HK-2 (cell line): ENCODE data around the gene PSMD13.
"Not testable (repeated sequence)": the region's sequence is repeated elsewhere in the genome, so short reads cannot be mapped to it uniquely, and the experiment has no call there.

Experiments used
- DNase-seq: peaks from one replicate; pipeline ENCODE4 v3.0.0-alpha.2; 2018; ENCODE audit not compliant: unreplicated experiment

The PSMD13 gene

DNA sequence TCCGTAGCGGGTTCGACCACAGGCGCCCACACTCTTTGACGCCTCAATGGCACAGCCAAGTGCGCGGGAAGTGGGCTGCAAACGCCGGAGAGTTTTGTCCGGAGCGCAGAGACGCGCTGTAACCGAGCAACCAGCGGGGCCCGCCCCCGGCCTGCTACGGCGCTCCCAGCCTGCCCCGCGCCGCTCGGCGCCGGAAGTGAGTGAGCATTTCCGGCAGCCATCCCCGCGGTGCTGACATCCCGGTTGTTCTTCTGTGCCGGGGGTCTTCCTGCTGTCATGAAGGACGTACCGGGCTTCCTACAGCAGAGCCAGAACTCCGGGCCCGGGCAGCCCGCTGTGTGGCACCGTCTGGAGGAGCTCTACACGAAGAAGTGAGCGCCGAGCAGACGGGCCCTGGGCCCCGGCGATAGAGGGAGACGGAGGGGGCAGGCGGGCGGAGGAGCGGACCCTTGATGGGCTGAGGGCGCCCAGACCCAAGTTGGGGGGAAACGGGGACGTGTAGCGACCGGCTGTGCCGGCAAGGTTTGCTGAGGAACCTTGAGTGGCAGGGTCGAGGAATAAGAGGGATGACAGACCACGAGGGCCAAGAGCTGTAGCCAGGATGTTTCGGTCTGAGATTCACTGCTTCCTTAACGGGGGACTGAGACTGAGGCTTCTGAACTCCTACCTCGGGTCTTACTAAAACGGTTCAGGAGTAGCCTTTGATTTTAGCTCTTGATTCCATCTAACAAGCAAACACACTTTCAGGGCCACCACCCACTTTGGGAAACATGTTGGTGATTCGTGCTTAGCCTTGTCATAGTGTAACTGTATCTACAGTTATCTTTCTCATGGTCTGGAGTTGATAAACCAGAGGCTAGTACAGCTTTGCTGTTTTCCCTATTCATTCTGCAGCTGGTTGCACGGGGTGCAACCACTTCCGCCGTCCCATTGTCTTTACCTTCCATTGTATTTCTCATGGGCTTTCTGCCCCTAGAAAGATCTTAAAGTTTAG lies at the start of gene PSMD13:
Gene PSMD13, plus strand, starts transcription at position 203 of the 994 bp plus-strand sequence. Its CDS starts 74 bp downstream, at position 277.
- peak; percentile 67 for DNase-seq

DNA sequence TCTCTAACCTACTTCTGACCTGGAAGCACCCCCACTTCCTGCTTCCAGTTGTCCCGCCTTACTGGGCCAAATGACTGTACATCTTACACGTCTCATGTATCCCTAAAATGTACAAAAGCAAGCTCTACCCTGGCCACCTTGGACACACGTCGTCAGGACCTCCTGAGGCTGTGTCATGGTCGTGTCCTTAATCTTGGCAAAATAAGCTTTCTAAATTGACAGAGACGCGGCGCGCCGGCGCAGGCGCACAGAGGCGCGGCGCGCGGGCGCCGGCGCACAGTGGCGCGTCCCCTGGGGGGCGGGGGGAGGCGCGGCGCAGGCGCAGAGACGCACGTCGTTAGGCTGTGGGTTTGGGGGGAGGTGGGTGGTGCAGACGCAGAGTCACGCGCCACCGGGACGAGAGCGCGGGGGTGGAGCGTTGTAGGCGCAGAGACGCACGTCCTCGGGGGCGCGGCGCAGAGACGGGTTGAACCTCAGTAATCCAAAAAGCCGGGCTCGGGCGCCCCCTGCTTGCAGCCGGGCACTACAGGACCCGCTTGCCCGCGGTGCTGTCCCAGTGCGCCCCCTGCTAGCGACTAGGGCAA lies 47.5 kb upstream of the PSMD13 start:
- not testable (repeated sequence) for DNase-seq

DNA sequence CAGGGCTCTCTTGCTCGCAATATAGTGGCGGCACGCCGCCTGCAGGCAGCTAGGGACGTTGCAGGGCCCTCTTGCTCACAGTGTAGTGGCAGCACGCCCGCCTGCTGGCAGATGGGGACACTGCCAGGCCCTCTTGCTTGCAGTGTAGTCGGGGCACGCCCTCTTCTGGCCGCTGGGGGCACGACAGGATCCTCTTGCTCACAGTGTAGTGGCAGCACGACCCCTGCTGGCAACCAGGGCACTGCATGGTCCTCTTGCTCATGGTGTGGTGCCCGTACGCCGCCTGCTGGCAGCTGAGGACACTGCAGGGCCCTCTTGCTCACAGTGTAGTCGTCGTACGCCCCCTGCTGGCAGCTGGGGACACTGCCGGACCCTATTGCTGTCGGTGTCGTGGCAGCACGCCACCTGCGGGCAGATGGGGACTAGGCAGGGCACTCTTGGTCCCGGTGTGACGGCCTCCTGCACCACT lies 46.9 kb upstream of the PSMD13 start:
- DNase-seq = not testable (repeated sequence)

DNA sequence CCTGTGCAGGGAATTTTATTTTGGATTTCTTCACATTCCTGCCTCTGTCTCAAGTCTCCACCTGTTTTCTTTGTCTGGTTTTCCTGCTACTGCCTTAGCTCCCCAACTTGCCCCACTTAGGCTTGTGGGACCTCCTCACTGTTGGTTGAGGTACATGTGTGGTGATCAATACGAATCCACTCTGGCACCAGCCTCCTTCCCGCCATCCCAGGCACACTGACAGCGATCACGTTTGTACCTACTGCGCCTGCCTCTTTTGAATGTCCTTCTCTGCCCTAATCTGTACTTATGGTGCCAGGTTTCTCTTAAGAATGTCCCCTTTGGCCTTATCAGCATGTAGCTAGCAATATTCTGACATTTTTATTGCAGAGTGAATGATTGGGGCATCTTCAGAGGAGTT lies 46.2 kb upstream of the PSMD13 start:
- not testable (repeated sequence) for DNase-seq

DNA sequence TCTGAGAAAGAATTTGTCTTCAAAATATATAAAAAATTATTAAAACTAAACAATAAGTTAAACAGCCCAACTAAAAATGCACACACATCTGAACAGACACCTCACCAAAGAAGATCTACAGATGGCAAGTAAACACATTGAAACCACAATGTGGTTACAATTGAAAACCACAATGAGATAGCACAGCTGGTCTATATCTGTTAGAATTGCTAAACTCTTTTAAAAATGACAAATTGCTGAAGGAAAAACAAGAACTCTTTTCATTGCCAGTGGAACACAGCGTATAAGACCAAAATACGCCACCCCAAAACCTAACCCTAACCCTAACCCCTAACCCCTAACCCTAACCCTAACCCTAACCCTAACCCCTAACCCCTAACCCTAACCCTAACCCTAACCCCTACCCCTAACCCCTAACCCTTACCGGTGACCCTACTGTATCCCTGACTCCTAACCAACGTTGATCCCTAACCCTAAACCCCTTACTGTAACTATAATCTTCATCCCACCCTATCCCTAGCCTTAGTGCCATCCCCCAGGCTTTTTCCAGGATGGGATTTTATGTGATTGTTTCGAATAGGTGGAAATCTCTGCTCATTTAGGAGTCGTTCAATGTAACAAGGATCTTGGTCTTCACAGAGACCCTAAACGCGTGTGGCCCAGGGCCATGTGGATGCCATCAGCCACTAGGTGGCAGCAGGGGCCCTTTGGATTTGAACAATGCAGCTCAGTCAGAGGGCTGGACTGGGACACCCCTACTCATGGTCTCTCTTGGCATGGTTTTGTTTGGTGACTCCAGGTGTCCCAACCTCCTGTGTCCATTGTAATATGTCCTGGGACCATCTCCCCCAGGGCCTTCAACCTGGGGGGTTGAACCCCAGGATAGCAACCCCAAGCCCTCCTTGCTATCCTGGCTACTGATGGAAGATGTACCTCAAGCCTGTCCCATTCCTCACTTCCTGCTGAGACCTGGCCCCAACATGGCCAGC lies 45.0 kb upstream of the PSMD13 start:
- DNase-seq = not testable (repeated sequence)

DNA sequence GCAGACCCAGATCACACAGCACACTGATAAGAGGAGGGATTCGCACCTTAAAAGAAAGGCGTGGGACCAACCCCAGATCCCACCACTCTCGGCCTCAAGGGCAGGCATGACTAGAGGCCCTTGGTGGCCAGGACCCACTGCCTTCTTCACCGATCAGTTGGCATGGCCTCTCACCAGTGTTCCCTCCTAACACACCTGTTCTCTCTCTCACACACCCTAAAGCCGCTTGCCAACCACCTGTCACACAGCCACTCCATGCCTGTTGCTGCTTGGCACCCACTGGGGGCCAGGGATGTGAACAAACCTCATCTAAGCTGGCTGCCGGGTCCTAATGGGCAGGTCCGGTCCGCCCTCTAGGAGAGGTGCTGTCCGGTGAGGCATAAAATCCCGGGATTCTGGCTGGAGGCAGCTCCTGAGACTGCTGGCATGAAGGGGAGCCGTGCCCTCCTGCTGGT lies 44.1 kb upstream of the PSMD13 start, which contains the start of gene SCGB1C1:
Gene SCGB1C1, plus strand, starts transcription at position 405 of the 455 bp plus-strand sequence. Its CDS starts 22 bp downstream, at position 427.
- DNase-seq = not testable (repeated sequence)

DNA sequence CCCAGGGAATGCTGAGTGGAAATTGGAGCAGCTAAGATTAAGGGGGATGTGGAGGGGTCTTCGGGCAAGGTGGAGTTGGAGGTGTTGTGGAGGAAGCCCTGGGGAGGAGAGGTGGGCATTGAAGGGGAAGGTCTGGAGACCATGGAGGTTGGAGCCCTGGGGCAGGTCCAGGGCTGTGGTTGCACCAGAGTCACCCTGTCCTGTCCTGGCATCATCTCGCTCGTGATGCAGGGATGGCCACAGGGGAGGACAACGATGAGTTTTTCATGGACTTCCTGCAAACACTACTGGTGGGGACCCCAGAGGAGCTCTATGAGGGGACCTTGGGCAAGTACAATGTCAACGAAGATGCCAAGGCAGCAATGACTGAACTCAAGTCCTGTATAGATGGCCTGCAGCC lies 43.3 kb upstream of the PSMD13 start:
- not testable (repeated sequence) for DNase-seq

DNA sequence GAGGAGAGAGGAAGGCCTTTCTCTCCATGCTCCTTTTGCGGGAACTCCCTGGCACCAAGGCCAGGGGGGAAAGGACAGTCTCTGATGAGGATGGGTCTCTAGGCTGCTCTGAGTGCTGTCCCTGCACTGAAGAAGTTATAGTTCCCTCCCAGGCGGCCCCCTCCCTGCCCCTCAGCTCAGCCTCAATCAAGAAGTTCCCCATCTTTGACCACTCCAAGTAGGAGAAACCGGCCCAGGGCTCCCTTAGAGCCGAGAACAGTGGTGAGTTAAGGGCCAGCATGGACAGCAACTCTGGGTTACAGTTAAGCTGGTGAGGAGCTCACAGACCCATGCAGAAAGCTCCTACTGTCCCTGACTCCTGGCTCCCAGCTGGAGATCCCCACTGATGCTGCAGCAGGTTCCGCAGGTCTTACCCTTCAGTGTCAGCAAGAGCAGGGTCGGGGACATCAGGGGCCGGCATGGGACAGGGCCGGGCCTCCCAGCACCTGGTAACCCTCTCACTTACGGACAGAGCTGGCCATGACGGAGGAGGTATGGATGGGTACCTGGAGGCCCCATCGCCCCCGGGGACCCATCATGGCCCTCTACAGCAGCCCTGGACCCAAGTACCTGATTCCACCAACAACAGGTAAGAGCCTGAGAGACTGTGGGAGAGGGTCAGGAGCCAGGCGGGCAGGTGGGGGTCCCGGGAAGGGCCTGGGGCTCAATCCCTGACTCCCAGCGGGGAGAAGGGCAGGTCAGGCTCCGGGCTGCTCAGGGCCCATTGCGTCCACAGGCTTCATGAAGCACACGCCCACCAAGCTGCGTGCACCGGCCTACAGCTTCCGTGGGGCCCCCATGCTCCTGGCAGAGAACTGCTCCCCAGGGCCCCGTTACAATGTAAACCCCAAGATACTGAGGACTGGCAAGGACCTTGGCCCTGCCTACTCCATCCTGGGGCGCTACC lies 39.7 kb upstream of the PSMD13 start:
- no peak for DNase-seq

DNA sequence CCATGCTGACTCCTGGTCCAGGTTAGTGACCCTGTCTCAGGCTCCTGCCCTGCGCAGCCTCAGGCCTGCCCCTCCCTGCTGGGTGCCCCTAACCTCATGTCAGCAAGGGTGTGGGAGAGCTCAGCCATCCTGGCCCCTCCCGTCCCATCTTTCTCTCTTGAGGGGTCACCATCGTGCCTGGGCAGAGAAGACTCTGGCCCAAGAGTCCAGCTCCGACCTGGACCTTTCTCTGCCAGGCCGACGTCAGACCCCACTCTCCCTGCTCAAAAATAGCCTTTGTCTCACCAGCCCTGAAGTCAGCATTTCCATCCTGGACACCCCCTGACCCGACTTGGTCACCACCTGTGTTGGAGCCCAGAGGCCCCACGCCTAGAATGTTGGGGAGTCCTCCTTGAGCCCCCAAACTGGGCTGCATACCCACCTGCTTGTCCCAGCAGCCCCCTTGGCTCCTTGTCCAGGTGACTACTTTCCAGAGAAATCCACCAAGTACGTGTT lies 39.0 kb upstream of the PSMD13 start:
- DNase-seq = no peak

DNA sequence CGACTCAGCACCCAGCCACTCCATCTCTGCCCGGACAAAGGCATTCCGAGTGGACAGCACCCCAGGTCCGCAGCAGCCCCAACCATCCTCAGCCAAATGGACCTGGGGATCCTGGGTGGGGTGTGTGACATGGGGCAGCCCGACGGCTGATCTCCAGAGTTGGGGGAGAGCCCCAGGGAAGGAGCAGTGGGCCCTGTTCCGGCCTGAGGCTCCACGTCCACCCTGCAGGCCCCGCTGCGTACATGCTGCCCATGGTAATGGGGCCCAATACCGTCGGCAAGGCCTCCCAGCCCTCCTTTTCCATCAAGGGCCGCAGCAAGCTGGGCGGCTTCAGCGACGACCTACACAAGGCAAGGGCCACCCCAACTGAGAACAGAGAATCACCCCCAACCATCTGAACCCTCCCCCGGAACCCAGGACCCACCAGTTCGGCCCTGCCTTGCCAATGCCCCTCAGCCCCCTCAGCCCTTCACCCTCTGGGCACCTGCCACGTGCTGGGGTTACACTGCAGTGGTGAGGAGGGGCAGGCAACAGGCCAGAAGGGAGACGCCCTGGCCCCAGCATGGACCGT lies 38.5 kb upstream of the PSMD13 start:
- DNase-seq = no peak

DNA sequence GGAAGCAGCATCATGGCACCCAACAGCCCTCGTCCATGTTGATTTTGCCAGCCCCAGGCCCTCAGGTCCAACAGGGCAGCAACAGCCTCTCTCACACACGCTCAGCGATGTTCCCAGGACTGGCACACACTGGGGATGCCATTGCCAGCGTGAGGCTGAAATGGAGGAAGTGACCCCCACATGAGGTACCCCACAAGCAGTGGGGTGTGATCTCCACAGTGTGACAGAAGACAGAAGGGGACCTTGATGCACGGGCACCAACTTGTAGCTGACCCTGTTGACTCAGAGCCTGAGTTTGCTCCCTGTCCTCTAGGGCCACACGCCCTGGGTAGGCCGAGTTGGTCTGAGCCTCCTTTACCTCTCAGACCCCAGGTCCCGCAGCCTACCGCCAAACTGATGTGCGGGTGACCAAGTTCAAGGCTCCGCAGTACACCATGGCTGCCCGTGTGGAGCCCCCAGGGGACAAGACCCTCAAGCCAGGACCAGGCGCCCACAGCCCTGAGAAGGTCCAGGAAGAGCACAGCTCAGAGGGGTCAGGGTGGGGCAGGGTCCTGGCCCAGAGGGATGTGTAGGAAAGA lies 37.7 kb upstream of the PSMD13 start:
- DNase-seq = no peak

DNA sequence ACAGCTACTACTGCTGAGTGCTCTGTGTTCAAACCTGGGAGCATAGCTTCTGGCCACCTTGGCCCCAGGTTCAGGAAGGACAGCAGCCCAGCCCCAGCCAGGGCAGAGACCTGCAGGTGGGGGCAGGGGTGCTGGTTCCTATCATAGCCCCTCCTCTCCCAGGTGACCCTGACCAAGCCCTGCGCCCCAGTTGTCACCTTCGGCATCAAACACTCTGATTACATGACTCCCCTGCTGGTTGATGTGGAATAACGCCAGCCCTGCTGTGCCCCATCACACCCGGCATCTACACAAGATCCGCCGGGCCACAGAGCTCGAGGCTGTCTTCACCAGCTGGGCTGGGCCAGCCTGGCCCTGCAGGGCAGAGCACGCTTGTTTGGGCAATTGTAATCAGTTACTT lies 37.0 kb upstream of the PSMD13 start:
- DNase-seq = no peak

DNA sequence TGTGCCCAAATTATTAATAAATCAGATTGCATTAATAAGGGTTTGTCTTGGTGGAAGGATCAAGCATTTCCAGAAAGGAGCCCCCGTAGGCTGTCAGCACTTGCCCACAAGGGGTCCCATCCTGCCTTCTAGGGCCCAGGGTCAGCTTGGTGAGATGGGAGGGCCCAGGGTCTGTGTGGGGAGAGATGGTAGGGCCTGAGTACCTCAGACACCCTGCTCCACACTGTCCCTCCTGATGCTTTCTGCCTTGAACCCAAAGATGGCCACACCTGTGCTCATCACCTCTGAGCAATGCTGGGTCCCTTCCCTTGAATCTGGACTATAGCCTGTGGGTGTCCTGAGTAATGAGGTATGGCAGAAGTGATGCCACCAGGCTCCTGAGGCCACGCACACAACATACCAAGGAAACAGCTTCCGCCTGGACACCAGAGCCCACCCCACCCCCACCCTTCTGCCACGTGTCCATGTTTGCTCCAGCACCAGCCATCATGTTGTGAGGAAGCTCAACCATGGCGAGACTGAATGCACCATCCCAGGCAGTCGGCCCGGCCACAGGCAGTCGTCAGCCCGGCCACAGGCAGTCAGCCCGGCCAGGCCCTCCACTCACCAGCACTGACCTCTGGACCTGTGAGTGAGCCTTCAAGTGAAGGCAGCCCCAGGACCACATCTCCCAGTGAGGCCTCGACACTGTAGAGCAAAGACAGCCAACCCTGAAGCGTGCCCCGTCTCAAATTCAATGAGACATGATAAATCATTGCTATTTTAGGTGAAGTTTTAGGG lies 36.4 kb upstream of the PSMD13 start:
- no peak for DNase-seq

DNA sequence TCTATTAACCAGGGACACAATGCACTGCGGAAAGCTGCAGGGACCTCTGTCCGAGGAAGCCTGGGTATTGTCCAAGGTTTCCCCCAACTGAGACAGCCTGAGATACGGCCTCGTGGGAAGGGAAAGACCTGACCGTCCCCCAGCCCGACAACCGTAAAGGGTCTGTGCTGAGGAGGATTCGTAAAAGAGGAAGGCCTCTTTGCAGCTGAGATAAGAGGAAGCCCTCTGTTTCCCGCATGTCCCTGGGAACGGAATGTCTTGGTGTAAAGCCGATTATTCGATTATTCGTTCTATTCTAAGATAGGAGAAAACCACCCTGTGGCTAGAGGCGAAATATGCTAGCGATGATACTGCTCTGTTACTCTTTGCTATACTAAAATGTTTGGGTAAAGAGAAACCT lies 34.8 kb upstream of the PSMD13 start:
- DNase-seq = no peak

DNA sequence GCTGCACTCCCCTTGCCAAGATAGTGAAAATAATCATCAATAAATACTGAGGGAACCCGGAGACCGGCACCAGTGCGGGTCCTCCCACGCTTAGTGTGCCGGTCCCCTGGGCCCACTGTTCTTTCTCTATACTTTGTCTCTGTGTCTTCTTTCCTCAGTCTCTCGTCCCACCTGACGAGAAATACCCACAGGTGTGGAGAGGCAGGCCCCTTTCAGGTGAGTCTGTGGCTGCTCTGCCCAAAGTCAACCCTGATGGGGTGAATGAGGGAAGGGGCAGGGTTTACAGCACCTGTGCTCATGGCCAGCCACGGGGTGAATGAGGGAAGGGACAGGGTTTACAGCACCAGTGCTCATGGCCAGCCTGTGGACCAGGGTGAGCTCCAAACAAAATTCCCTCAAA lies 34.3 kb upstream of the PSMD13 start:
- DNase-seq = no peak

DNA sequence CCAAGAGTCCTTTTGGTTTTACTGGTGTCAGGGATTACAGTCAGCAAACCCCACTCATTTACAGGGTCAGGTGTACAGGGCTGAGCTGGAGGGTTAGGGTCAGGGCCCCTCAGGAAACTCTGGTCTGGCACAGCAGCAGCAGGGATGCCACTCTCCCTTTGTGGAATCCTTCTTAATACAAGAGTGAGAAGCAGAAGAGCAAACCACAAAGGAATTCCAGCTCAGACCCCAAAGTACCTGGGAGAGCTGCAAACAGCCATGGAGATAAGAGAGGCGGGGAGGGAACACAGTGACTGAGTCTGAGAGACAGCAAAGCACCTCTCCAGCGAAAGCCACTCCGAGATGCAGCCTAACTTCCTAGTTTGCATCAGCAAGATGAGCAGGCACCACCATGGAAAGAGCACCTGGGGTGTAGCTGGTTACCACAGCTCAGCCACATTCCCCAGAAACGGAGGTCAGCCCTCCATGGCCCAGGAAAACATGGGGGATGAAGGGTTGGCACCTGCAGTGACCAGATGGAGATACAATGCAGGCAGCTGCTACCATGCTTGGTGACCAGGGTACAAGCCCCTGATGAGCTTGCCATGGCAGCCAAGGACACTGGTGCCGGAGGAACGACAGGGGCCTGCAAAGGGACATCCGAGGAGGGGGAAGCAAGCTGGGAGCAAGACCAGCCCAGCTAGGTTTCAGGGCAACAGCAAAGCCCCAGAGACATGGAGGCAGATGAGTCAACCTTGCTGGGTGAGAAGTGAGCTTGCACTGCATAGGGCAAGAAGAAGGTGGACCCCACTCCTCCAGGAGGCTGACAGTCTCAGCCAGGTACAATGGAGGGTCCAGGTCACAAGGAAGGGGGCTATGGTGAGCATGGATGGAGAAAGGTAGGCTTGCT lies 33.5 kb upstream of the PSMD13 start:
- no peak for DNase-seq

DNA sequence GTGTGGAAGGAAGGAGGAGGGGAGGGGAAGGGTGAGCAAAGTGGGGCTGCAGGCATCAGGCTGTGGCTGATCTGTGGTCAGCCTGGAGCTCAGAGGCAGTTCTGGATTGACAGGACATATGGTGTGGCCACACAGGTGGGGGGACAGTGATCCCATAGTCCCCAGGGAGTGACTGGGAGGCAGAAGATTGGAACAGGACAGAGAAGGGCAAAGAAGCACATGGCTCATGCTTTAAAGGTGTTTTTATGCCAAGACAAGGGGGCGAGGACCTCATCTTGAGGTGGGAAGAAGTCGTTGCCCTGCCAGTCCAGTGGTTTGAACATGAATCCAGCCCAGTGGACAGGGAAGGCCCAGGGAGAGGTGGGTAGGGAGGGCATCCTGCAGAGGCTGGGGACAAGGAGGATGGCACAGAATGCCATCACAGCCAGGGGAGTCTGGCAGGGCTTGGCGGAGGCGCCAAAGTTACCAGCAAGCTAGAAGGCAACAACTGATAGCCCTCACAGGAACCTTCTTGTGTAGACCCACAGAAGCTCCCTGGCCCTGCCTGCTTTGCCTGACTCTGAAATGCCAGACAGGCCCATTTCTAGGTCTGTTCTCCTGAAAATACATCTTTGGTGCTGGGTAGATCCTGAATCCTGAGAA lies 32.7 kb upstream of the PSMD13 start:
- no peak for DNase-seq
